MG63 (cell line): ENCODE results near the gene TMEM213. TPM values are rescaled to one million over a fixed set of nuclear protein-coding genes. Genes with fewer than 3 reads are reported as not detected.

Source experiments
- DNase-seq: peaks from one replicate; pipeline ENCODE4 v3.0.0-alpha.2; 2020
- H3K27me3 ChIP-seq: fragments of 250-450 bp; sonication (Bioruptor Pico); 2 replicates; pipeline ENCODE4 v1.5.1; 2020; ENCODE audit warnings: mild to moderate bottlenecking, moderate library complexity
- H3K36me3 ChIP-seq: fragments of 250-450 bp; sonication (Bioruptor Pico); 2 replicates; pipeline ENCODE4 v1.5.1; 2020; ENCODE audit warnings: mild to moderate bottlenecking, moderate library complexity
- H3K4me3 ChIP-seq: fragments of 250-450 bp; sonication (Bioruptor Pico); 2 replicates; pipeline ENCODE4 v1.5.1; 2020; ENCODE audit warnings: mild to moderate bottlenecking, moderate library complexity
- H3K9me3 ChIP-seq: fragments of 250-450 bp; sonication (Bioruptor Pico); 2 replicates; pipeline ENCODE4 v1.5.1; 2020; ENCODE audit warnings: mild to moderate bottlenecking, moderate library complexity
- total RNA-seq: library from RNA; depleted of rRNA; stranded (reverse); fragments of >200 nt; shearing (Covaris generic); gene quantifications from 2 replicates; pipeline ENCODE4 v1.2.3, GENCODE V29; 2014; ENCODE audit warnings: low replicate concordance; rRNA removed

Gene TMEM213
- total RNA-seq, 1 experiment from 2014 or later, result not detected

GRCh38 chr7:138878856-138879255, 81.1 kb downstream of the TMEM213 start:
- no peak overlapping the region for H3K4me3 ChIP-seq
- no peaks in the 10 kb centered on the region for H3K36me3 ChIP-seq
- no peaks in the 10 kb centered on the region for H3K9me3 ChIP-seq
- H3K27me3 ChIP-seq, result no peaks in the 10 kb centered on the region
- no peak for DNase-seq

- DNase-seq, result no peak
- Histone ChIP-seq H3K4me3 (no peak overlapping the region), H3K27me3 (no peaks in the 10 kb centered on the region), H3K9me3 (no peaks in the 10 kb centered on the region), H3K36me3 (no peaks in the 10 kb centered on the region)
These were observed 81.6 kb downstream of the TMEM213 start for GRCh38 chr7:138879356-138879755.

GRCh38 chr7:138880881-138881578, 83.2 kb downstream of the TMEM213 start:
- Histone ChIP-seq H3K27me3 (no peaks in the 10 kb centered on the region), H3K36me3 (no peaks in the 10 kb centered on the region), H3K9me3 (no peaks in the 10 kb centered on the region), H3K4me3 (no peak overlapping the region)
- peak; percentile 47 for DNase-seq

- no peaks in the 10 kb centered on the region for H3K36me3 ChIP-seq
- no peaks in the 10 kb centered on the region for H3K9me3 ChIP-seq
- no peaks in the 10 kb centered on the region for H3K27me3 ChIP-seq
- H3K4me3 ChIP-seq, result no peak overlapping the region
- no peak for DNase-seq
These were observed 83.9 kb downstream of the TMEM213 start for GRCh38 chr7:138881579-138882188.

- no peaks in the 10 kb centered on the region for H3K36me3 ChIP-seq
- H3K9me3 ChIP-seq, result no peaks in the 10 kb centered on the region
- H3K4me3 ChIP-seq, result no peak overlapping the region
- no peaks in the 10 kb centered on the region for H3K27me3 ChIP-seq
- no peak for DNase-seq
These were observed 84.5 kb downstream of the TMEM213 start for GRCh38 chr7:138882249-138882648.

- no peak overlapping the region for H3K4me3 ChIP-seq
- no peaks in the 10 kb centered on the region for H3K36me3 ChIP-seq
- H3K27me3 ChIP-seq, result no peaks in the 10 kb centered on the region
- no peaks in the 10 kb centered on the region for H3K9me3 ChIP-seq
- no peak for DNase-seq
These were observed 87.8 kb downstream of the TMEM213 start for GRCh38 chr7:138885383-138886147.

- Histone ChIP-seq H3K9me3 (no peaks in the 10 kb centered on the region), H3K4me3 (no peak overlapping the region), H3K36me3 (no peaks in the 10 kb centered on the region), H3K27me3 (no peaks in the 10 kb centered on the region)
- DNase-seq, result no peak
These were observed 88.7 kb downstream of the TMEM213 start for GRCh38 chr7:138886501-138886917.

GRCh38 chr7:138887085-138887710, 89.4 kb downstream of the TMEM213 start:
- H3K27me3 ChIP-seq, result no peaks in the 10 kb centered on the region
- no peak for DNase-seq
- H3K9me3 ChIP-seq, result no peaks in the 10 kb centered on the region
- no peaks in the 10 kb centered on the region for H3K36me3 ChIP-seq
- no peak overlapping the region for H3K4me3 ChIP-seq

Other genes with a start within 250 kb of the TMEM213 start
- gene SVOPL, start 96.6 kb upstream of the TMEM213 start, total RNA-seq, result not detected in 2 replicates
- gene ATP6V0A4, start 202 bp downstream of the TMEM213 start, total RNA-seq, result not detected in 2 replicates
- 0.57 and 1.1 TPM in 2 replicates for gene KIAA1549, start 183.4 kb downstream of the TMEM213 start, total RNA-seq
- 3.5 and 4.3 TPM in 2 replicates for gene ZC3HAV1L, start 238.0 kb downstream of the TMEM213 start, total RNA-seq